ENCODE results near the gene ZNF831.

Gene ZNF831

DNA sequence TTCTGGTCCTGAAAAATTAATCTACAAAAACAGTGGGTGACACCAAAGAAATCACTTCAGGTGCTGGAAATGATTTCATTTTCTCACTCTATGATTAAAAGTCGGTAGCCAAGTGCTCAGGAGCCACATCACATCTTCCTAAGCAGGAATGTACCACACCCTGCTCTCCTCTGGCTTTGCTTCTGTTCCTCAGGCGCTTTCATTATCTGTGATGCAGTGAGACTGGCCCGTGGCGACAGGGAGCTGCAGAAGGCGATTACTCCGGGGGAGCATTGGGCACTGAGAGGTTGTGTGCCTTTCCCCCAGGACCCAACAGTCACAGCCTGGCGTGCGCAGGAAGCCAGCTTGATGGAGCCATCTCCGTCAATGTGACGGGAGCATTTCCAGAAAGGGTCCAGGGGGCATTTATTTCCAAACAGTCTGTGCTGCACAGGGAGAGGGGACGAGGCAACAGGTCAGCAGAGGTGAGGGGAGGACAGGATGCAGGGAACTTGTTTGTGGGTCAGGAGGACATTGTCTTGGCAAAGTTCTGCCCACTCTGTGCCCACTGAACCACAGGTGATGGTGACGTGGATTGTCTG is 5.6 kb upstream of the ZNF831 start:
- DNase-seq = no peak

DNA sequence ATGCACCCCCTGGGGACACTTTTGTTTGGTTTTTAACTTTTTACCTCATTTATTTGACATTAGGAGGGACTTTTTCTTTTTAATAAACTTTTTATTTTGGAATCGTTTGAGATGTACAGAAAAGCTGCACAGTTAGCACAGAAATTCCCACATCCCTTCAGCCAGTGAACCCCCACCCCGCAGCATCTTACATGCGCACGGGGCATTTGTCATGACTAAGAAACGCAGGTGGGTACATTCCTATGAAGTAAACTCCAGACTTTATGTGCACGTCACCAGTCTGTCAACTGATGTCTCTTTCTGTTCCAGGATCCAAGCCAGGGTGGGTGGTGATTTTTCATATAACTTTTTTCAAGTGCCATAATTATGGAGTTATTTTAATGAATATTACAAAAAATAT is 4.9 kb upstream of the ZNF831 start:
- DNase-seq = no peak

DNA sequence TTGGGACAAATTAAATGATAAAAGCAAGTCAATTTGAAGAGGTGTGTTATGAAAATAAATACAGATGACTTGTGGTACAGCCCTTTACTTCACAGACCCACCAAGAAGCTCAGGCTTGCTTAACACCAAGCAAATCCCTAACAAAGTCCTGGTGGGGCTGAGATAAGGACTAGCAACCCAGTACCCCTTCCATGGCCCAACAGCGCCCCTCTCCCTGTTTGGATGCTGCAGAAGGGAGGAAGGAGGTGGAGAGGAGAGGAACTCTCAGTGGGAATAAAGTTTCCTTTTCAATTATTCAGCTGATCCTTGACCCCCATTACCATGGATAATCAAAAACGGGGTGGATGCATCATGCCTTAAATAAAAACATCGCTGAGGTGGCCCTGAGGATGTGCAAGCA is 4.5 kb upstream of the ZNF831 start:
- peak in 1 of 2 experiments; percentile 12 for DNase-seq

DNA sequence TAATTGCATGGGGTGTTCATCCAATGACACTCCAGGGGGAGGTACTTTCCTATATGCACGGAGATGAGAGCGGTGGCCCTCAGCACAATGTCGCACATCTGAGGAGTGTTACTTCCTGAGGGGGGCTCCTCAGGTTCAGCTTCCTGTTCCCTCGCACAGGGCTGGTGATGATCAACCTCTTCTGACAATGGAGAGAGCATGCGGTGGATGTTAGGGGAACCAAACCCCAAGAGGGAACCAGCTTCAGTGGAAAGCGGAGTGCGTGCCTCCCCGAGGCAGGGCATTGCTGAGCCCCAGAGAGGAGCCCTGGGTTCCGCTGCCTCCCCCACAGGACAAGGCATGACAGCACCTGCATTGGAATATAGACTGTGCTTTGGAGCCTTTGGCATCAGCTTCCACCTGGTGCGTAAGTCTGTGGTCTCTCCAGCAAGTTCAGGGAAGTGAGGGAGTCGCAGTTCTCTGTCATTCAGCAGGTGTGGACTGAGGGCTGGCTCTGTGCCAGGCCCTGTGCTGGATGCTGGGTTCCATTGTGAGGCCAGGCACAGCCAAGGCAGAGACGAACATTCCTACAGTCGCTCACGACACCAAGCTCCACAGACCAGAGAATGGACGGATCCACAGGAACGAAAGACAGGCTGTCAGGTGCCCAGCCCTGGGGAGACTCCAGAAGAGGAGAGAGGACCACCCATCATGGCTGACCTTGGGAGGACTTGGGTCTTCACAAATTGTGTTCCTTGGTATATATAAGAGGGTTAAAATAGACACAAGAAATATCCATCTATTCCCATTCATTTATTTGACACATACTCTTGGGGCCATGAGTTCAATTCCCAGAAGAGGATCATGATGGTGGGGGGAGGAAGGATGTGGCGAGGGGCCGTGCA is 3.9 kb upstream of the ZNF831 start:
- no peak for DNase-seq

DNA sequence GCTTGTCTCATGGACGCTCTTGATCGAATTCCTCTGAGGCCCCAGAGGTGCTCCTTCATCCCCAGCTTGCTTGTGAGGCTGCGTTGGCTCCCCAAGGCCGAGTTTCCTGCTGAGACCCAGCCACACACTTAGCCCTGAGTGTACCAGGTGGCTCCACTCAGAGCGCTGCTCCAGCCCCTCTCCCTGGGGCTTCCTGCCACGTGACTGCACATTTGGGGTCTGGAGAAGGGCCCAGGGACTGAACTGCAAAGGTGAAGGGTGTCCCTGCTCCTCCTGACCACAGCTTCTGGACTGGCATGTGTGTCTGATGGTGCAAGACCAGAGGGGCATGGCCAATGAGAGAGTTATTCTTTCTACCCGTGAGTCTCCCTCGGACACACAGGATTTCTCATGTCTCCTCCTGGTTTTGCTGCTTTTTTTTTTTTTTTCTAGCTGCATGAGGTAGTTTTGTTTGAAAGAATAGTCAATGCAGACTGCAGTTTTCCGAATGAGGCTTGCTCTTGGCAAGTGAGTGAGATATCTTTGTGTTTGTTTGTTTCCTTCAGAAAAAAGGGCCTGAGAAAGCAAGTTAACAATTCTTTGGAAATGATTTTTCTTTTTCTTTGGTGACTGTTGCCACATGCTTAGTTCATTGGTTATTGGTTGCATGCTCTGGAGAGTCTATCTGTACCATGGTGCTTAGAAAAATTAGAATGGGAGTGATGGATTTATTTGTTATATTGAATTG is 3.1 kb upstream of the ZNF831 start:
- no peak for DNase-seq

DNA sequence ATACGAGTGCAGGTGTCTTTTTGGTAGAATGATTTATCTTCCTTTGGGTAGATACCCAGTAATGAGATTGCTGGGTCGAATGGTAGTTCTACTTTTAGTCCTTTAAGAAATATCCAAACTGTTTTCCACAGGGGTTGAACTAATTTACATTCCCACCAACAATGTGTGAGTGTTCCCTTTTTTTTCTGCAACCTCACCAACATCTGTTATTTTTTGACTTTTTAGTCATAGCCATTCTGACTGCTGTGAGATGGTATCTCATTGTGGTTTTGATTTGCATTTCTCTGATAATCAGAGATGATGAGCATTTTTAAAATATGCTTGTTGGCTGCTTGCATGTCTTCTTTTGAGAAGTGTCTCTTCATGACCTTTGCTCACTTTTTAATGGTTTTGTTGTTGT is 1.9 kb upstream of the ZNF831 start:
- no peak for DNase-seq

DNA sequence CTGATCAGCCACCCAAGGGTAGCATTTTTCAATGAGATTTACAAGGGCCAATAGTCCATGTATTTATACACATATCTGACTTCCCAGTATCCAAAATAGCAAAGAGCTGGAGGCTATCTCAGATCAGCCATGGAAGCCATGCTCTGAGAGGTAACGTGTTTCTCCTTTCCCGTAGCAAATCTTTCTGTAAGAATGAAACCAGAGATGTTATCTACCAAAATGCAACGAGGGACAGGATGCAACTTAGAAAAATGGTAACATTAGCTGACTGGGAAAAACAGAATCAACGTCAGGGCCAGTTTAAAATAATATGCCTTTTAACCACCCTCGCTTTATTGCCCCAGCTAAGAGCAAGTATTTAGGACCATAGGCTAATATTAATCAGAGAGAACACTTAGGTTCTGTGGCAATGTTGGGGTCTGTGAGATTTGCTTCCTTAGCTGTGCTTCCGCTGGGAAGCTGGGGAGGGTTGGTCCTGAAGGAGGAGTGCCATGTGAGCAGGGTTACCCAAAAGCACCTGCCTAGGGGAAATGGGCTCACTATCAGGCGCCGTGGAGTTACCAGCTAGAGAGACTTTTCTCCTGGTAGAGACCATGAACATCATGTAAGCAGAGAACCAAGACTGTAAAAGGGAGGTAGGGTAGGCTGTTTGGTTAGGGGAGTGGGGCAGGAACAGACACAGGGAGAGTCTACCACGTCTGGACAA is 1.2 kb downstream of the ZNF831 start:
- no peak for DNase-seq

DNA sequence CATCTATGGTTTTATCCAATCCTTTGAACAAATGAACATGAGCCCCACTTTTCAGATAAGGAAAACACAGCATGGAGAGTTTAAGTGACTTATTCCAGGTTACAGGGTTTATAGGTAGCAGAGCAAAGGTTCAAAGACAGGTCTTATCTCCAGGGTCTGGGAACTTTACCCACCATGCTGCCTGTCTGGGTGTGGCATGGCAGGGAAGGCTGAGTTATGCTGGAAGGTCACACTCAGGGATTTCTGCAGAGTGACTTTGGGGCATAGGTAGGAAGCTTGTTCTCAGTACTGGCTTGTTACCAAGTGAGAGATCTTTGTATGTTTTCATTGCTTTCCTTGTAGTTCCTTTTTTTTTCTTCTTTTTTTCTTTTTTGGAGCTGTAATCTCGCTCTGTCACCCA is 1.8 kb downstream of the ZNF831 start:
- DNase-seq = no peak

DNA sequence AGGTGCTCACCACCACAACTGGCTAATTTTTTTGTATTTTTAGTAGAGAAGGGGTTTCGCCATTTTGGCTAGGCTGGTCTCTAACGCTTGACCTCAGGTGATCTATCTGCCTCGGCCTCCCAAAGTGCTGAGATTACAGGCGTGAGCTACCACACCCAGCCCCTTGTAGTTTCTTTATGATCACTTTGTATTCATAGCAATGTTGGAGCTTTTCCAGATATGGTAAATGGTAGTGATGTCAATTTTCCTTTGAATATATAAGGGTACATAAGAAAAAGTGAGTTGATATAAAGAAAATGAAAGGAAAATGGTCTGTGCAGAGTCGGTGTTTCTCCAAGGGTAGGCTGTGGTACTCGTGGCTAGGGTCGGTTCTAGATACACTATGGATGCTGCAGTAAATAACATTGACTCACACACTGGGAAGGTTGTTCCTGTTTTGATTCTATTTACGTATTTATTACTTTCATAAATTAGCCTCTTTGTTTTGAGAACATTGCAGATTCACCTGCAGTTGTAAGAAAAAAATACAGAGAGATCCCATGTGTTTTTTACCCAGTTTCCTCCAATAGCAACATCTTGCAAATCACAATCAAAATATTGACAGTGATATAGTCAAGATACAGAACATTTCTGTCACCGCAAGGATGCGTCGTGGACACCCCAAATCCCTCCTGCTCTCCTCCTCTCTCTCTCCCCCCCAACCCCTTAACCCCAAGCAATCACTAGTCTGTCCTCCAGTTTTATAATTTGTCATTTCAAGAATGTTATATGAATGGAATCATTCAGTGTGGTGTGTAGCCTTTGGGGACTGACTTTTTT is 2.5 kb downstream of the ZNF831 start:
- no peak for DNase-seq

DNA sequence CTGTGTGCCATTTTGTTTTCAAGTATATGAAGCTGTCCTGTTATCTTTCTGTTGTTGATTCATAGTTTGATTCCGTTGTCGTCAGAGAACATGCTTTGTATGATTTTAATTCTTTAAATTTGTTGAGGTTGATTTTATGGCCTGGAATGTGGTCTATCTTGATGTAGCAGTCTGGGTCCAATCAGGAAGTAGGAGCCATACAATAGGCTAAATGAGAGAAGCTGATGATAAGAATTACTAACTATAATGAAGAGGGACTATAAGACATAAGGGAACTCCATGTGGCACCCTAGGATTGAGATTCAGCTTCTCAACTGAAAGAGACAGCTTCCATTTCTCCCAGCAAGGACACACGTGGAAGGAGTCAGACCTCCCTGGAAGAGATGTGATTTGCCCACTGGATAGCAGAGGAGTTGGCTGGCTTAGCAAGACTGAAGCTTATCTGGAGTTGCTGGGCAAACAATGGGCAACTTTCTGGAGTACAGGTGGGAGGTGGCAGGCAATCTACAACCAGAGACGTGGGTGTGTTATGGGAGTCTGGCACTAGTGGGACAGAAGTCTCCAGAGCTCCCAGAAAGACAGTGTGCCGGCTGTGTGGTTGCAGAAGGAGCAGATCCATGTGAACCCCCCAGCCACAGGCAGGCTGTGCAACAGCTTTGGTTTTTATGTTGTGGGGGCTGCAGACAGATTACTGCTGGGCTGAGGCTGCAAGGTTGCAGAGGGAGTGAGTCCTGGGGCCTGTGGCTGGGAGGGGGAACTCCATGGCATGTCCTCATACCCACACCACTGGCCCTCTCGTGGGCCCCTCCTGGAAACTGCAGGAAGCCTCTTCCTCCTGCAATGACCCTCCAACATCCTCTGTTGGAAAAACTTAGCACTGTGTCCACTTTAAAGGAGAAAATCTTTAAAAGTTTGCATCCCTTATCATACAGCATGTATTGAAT is 7.1 kb downstream of the ZNF831 start:
- no peak for DNase-seq

DNA sequence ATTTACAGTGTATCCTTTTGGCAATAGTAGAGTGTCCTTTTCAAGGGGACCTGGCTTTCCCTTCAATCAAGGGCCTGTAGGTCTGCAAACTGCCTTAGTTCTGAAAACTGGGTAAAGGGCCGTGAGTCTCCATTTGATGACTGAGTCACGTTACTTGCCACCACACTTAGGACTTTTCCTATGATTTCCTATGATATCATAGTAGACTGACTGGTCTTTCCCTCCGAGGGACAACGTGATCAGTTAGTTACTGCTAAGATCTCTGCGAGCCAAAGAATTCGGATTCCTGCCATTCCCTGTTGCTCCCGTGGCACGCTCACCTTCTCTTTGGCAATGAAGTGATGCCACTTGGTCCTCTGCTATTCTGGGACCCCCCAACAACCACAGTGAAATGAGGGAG is 8.4 kb downstream of the ZNF831 start:
- no peak for DNase-seq

DNA sequence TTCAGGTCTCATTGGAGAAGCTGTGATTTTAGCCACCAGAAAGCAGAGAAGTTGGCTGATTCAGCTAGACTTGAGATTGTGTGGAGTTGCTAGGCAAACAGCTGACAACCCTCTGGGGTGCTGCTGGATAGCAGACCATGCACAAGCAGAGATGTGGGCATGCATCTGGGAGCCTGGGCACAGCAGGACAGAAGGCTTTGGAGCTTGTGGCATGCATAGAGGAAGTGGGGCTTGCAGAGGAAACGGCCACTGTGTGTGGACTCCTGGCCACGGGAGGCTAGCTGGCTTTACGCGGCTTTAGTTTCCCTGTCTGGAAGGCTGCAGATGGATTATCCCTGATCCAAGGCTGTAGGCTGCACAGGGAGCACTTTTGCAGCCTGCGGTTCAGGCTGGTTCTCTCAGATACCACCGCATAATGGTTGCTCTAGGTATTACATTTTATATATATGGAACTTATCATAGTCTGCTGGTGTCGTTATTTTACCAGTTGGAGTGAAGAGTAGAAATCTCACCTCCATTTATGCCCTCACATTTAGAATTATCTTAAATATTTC is 10.4 kb downstream of the ZNF831 start:
- DNase-seq = no peak

DNA sequence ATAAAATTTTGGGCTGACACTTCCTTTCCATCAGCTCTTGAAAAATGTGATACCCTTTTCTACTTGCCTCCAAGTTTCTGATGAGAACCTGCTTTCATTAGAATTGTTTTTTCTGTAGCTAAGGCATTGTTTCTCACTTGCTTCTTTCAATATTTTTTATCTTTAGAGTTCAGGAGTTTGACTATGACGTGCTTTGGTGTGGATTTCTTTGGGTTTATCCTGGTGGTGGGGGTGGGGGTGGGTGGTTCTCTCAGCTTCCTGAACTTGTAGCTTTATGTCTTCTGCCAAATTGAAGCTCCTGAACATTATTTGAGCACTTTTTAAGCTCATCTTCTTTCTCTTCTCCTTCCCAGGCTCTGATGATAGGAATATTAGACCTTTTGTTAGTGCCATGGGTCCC is 11.4 kb downstream of the ZNF831 start:
- no peak for DNase-seq

DNA sequence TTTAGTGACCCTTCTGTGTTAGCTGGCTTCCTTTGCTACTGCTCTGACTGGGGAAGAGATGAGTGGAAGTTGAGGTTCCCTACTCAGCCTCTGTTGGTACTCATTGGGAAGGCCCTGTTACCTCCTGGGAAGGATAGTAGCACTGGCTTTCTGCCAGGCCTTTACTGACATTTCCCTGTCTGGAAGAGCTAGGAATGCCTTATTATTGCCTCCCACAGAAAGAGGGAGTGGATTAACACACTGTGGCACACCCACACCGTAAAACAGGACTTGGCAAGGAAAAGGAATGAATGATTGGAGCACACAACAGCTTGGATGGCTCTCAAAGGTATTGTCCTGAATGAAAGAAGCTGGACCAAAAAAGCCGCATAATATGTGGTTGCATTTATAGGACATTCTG is 12.2 kb downstream of the ZNF831 start:
- no peak for DNase-seq

DNA sequence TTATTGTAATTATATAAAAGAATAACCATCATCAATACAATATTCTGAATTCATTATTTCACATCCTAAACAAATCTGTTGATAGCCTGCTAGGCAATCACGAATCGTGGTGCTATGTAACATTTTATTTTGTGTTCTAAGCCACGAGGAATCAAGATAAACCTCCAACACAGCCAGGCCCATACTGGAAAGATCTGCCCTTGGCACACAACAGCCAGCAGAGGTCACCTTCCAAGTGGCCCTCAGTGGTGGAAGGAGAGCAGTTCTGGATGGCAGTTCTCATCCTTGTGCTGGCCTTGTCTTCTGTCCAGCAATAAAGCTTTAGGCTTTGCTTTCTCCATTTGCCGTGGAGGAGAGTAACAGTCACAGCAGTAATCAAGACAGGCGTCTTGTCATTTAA is 13.2 kb downstream of the ZNF831 start:
- no peak for DNase-seq

DNA sequence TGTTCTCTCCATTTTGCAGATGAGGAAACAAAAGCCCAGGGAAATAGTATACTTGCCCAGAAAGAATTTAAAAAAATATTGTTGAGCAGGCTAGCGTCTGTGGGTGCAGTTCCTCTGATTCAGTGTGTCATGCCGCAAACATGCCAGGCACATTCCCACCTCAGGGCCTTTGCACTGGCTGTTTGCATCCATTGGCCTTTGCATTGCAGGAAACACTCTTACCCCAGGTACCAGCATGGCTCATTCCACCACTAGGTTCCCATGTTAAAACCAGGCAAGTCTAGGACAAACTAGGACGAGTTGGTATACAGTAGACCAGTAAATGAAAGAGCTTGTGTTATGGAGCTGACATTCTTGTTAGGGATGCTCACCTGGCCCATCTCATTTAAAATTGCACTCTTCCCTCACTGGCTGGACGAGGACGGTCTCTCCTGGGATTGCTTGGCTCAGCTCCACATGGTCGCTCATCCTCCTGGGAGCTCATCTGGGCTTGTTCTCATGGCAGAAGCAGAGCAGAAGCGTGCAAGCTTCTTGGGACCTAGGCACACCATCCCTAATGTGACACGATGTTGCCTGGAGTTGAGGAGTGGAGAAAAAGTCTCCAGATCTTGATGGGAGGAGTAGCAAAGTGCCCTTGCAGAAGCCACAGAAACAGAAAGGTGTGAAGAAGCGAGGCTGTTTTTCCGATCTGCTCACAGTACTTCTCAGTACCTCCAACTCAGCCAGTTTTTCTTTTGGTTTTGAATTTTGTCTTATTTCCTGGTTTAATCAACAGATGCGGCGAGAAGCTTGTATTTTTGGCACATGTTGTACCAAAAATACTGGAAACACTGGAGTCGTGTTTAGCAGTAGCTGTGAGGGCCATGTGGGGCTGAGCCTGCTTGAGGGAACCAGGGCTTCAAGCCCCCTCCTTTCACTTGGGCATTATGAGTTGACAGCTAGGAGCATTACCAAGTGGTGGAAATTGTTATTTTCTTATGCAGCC is 13.9 kb downstream of the ZNF831 start:
- DNase-seq = no peak

DNA sequence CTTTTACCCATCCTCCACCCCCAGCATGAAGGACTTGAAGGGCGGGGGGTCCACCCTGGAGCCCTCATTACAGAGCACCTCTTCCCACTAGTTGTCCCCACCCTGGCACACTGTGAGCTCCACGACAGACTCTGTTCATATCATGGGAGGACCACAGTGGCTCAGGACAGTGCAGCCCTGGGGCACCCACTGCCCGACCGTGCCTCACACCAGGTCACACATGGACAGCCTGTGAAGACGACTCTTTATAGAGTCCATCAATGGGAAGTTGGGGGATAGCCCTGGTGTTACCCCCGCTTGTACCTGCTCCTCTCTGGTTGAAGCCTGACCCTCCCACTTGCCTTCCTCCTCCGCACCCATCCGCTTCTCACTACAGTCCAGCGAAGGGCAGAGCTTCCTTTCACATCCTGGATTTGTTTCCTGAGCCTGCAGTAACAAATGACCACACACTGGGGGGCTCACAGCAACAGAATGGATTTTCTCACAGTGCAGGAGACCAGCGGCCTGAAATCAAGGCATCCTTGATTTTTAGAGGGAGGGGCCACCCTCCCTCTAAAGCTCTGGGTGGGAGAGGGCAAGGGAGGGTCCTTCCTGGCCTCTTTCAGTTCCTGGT is 15.5 kb downstream of the ZNF831 start:
- DNase-seq = no peak

DNA sequence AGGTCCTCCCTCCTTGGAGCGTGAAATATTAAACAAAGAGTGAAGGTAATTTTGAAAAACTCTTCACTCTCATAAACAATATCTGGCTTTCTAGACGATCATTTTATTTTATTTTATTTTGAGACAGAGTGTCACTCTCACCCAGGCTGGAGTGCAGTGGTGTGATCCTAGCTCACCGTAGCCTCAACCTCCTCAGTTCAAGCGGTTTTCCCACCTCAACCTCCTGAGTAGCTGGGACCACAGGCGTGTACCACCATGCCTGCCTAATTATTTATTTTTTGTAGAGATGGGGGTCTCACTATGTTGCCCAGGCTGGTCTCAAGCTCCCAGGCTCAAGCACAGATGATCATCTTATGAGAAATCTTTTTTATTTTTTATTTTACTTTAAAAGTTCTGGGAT is 16.4 kb downstream of the ZNF831 start:
- no peak for DNase-seq

DNA sequence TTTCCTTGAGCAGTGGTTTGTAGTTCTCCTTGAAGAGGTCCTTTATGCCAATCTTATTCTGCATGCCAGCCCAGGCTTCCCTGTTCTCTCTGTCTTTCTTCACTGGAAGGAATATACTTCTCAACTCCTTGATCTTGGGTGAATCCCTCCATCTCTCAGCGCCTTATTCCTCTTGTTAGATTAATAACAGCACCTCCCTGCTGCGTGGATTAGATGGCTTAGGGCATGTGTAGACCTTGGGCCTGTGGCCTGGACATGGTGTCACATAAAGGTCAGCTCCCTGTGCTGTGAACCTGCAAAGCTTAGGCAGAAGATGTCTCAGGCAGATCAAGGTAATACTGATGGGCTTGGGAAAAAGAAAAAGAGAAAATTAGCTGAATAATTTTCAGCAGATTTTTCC is 18.3 kb downstream of the ZNF831 start:
- no peak for DNase-seq

All from NCI-H524 (cell line).